Nephron (organoid): Measurements from ENCODE around the gene MGAT5.

ENCODE experiments used
- H3K27ac Mint-ChIP-seq, 3 experiments: 2 replicates each; pipeline ENCODE4 v1.8.0; 2020; ENCODE audit warnings: mixed read lengths in 3 of 3, mild to moderate bottlenecking in 2 of 3, moderate library complexity in 1 of 3
- H3K27me3 Mint-ChIP-seq: 2 replicates; pipeline ENCODE4 v1.8.0; 2021; ENCODE audit warnings: low read depth, mild to moderate bottlenecking, moderate library complexity, mixed read lengths
- H3K36me3 Mint-ChIP-seq: 2 replicates; pipeline ENCODE4 v1.8.0; 2020; ENCODE audit warnings: low read depth, mixed read lengths
- H3K4me1 Mint-ChIP-seq: 2 replicates; pipeline ENCODE4 v1.8.0; 2020; ENCODE audit warnings: mixed read lengths
- H3K4me3 Mint-ChIP-seq, 3 experiments: 2 replicates each; pipeline ENCODE4 v1.8.0; 2020; ENCODE audit warnings: mild to moderate bottlenecking in 3 of 3, mixed read lengths in 3 of 3, moderate library complexity in 2 of 3
- H3K9me3 Mint-ChIP-seq: 2 replicates; pipeline ENCODE4 v1.8.0; 2020; ENCODE audit warnings: mixed read lengths
- CTCF ChIP-seq, 3 experiments: fragments of 200-600 bp; sonication (generic); IDR thresholded peaks; one replicate each; pipeline ENCODE4 v1.5.0; 2021; ENCODE audit warnings: antibody characterized with exemption in 3 of 3; ENCODE audit not compliant: unreplicated experiment in 3 of 3

MGAT5 gene

GRCh38 chr2:134218930-134219658 lies 34.8 kb upstream of the MGAT5 start:
- no peak overlapping the region for H3K27ac Mint-ChIP-seq
- H3K9me3 Mint-ChIP-seq: peaks cover 8% of the 10 kb centered on the region
- H3K4me1 Mint-ChIP-seq: peaks cover 18% of the 10 kb centered on the region

DNA sequence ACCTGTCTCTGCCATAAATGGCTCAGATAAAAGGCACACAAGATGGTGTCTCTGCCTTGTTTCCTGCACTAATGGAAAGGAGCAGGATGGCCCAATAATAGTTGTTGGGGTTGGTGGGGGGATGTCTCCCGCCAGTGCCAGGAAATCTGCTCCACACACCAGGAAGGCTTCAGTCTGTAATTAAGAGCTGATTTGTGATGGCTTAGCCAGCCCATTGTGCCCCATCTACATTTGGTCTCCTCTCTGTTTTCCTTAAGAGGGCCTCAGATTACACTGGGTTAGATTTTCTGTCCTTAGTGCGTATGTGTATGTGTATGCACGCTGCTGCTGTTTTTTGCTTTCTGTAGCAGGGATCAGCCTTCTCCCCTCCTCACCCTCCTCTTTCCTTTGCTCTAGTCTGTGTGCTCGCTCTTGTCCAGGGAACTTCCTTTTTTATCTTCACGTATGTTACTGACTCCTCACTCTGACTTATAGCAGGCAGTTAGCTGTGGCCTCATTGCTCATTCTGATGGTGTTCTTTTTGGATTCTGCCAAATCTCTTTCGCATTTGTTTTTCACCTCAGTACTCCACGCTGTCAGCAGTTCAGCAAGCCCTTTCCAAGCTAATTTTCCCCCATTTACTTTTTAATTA lies 33.4 kb upstream of the MGAT5 start:
- no peak overlapping the region for H3K27ac Mint-ChIP-seq
- H3K36me3 Mint-ChIP-seq: no peaks in the 10 kb centered on the region
- H3K9me3 Mint-ChIP-seq: no peaks in the 10 kb centered on the region
- no peak for TF ChIP-seq CTCF (IDR thresholded peaks at IDR 0.05; ENCODE audit: unreplicated experiment in 3 of 3)
- H3K4me3 Mint-ChIP-seq: no peak overlapping the region
- no peaks in the 10 kb centered on the region for H3K27me3 Mint-ChIP-seq
- peaks cover 18% of the 10 kb centered on the region for H3K4me1 Mint-ChIP-seq

More at GRCh38 chr2:134218930-134219658, 34.8 kb upstream of the MGAT5 start:
- Mint-ChIP-seq H3K36me3 (peaks cover 8% of the 10 kb centered on the region), H3K4me3 (no peak overlapping the region), H3K27me3 (no peaks in the 10 kb centered on the region)
- TF ChIP-seq CTCF (IDR thresholded peaks at IDR 0.05; ENCODE audit: unreplicated experiment in 3 of 3): no peak

DNA sequence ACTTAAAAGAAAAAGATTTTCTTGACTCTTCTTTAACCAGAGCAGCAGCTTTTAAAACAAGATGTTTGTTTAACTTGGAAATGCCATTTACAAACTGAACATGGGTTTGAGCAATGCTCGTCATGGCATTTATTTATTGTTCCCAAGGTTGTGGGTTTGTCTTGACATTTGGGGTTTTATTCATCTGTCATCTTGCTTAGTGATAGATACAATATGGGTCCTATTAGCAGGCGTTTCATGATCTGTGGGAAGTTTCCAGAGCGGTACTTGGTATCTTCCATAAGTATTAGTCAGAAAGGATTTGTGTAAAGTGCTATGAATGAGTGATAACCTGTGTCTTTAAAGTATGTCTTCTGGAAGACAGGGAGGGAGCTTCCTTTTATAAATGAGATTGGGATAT lies 29.9 kb upstream of the MGAT5 start:
- no peaks in the 10 kb centered on the region for H3K27me3 Mint-ChIP-seq
- H3K27ac Mint-ChIP-seq: no peak overlapping the region
- H3K4me3 Mint-ChIP-seq: no peak overlapping the region

GRCh38 chr2:134225173-134225572 lies 28.7 kb upstream of the MGAT5 start:
- Mint-ChIP-seq H3K4me1 (peaks cover 12% of the 10 kb centered on the region), H3K27me3 (no peaks in the 10 kb centered on the region), H3K36me3 (peaks cover 17% of the 10 kb centered on the region), H3K4me3 (no peak overlapping the region), H3K9me3 (peaks cover 17% of the 10 kb centered on the region), H3K27ac (no peak overlapping the region)
- no peak for TF ChIP-seq CTCF (IDR thresholded peaks at IDR 0.05; ENCODE audit: unreplicated experiment in 3 of 3)

More for the DNA sequence above, 29.9 kb upstream of the MGAT5 start:
- Mint-ChIP-seq H3K4me1 (peaks cover 13% of the 10 kb centered on the region), H3K36me3 (peaks cover 10% of the 10 kb centered on the region), H3K9me3 (peaks cover 10% of the 10 kb centered on the region)
- no peak for TF ChIP-seq CTCF (IDR thresholded peaks at IDR 0.05; ENCODE audit: unreplicated experiment in 3 of 3)

GRCh38 chr2:134225841-134226240 lies 28.0 kb upstream of the MGAT5 start:
- no peaks in the 10 kb centered on the region for H3K27me3 Mint-ChIP-seq
- H3K4me1 Mint-ChIP-seq: peaks cover 7% of the 10 kb centered on the region

More at GRCh38 chr2:134225841-134226240, 28.0 kb upstream of the MGAT5 start:
- peaks cover 17% of the 10 kb centered on the region for H3K36me3 Mint-ChIP-seq
- TF ChIP-seq CTCF (IDR thresholded peaks at IDR 0.05; ENCODE audit: unreplicated experiment in 3 of 3): no peak
- H3K27ac Mint-ChIP-seq: no peak overlapping the region
- no peak overlapping the region for H3K4me3 Mint-ChIP-seq
- peaks cover 17% of the 10 kb centered on the region for H3K9me3 Mint-ChIP-seq
